H9 (cell line): ENCODE data around the gene ATF6. TPM values are rescaled to one million over a fixed set of nuclear protein-coding genes. Genes with fewer than 3 reads are reported as not detected.

Source experiments
- DNase-seq: peaks from one replicate; pipeline ENCODE4 v3.0.0-alpha.2; 2017
- H2AFZ ChIP-seq: one replicate; pipeline ENCODE4 v1.6.1; 2013; ENCODE audit warnings: mild to moderate bottlenecking, low read length, control low read depth, moderate library complexity
- H2AK5ac ChIP-seq: 2 replicates; pipeline ENCODE4 v1.6.1; 2013; ENCODE audit warnings: low read length, control low read depth, mixed read lengths; ENCODE audit not compliant: insufficient read length
- H2BK120ac ChIP-seq: one replicate; pipeline ENCODE4 v1.6.1; 2013; ENCODE audit warnings: low read depth, mild to moderate bottlenecking, low read length, control low read depth, inconsistent platforms; ENCODE audit not compliant: poor library complexity, severe bottlenecking
- H2BK12ac ChIP-seq: 2 replicates; pipeline ENCODE4 v1.6.1; 2013; ENCODE audit warnings: low read length, control low read depth, mixed read lengths, low read depth; ENCODE audit not compliant: insufficient read length
- H2BK15ac ChIP-seq: 2 replicates; pipeline ENCODE4 v1.6.1; 2013; ENCODE audit warnings: low read depth, low read length, control low read depth
- H2BK20ac ChIP-seq: one replicate; pipeline ENCODE4 v1.6.1; 2013; ENCODE audit warnings: low read depth, mild to moderate bottlenecking, low read length, control low read depth, inconsistent platforms; ENCODE audit not compliant: poor library complexity, severe bottlenecking
- H2BK5ac ChIP-seq: 2 replicates; pipeline ENCODE4 v1.6.1; 2013; ENCODE audit warnings: low read length, control low read depth, mixed read lengths; ENCODE audit not compliant: insufficient read length
- H3K14ac ChIP-seq: 2 replicates; pipeline ENCODE4 v1.6.1; 2013; ENCODE audit warnings: low read length, control low read depth; ENCODE audit not compliant: insufficient read depth
- H3K18ac ChIP-seq: 2 replicates; pipeline ENCODE4 v1.6.1; 2013; ENCODE audit warnings: low read depth, mild to moderate bottlenecking, mixed read lengths, low read length, control low read depth; ENCODE audit not compliant: insufficient read length
- H3K23ac ChIP-seq: 2 replicates; pipeline ENCODE4 v1.6.1; 2013; ENCODE audit warnings: low read length, control low read depth, mixed read lengths, low read depth; ENCODE audit not compliant: insufficient read length
- H3K23me2 ChIP-seq: 2 replicates; pipeline ENCODE4 v1.6.1; 2013; ENCODE audit warnings: low read depth, mild to moderate bottlenecking, mixed read lengths, low read length, control low read depth; ENCODE audit not compliant: insufficient read length, poor library complexity, severe bottlenecking
- H3K27ac ChIP-seq: 2 replicates; pipeline ENCODE4 v1.5.1; 2013; ENCODE audit warnings: low read length, control low read depth, mixed read lengths, low read depth; ENCODE audit not compliant: insufficient read length
- H3K27me3 ChIP-seq: 2 replicates; pipeline ENCODE4 v1.6.1; 2013; ENCODE audit warnings: low read length, control low read depth, inconsistent platforms; ENCODE audit not compliant: insufficient read depth
- H3K4ac ChIP-seq: 2 replicates; pipeline ENCODE4 v1.6.1; 2013; ENCODE audit warnings: low read depth, mild to moderate bottlenecking, control low read depth, inconsistent platforms, low read length, moderate library complexity
- H3K4me1 ChIP-seq: 2 replicates; pipeline ENCODE4 v1.6.1; 2013; ENCODE audit warnings: low read length, control low read depth, inconsistent platforms; ENCODE audit not compliant: insufficient read depth
- H3K4me2 ChIP-seq: 2 replicates; pipeline ENCODE4 v1.6.1; 2013; ENCODE audit warnings: low read length, control low read depth, mixed read lengths; ENCODE audit not compliant: insufficient read length, insufficient read depth
- H3K56ac ChIP-seq: 2 replicates; pipeline ENCODE4 v1.6.1; 2013; ENCODE audit warnings: low read depth, mild to moderate bottlenecking, mixed read lengths, low read length, control low read depth; ENCODE audit not compliant: insufficient read length
- H3K79me1 ChIP-seq: 2 replicates; pipeline ENCODE4 v1.6.1; 2013; ENCODE audit warnings: low read depth, mild to moderate bottlenecking, moderate library complexity, low read length, control low read depth, inconsistent platforms; ENCODE audit not compliant: insufficient read depth, poor library complexity, severe bottlenecking
- H3K79me2 ChIP-seq: 2 replicates; pipeline ENCODE4 v1.6.1; 2013; ENCODE audit warnings: low read length, control low read depth, inconsistent platforms; ENCODE audit not compliant: insufficient read depth
- H3K9ac ChIP-seq: 2 replicates; pipeline ENCODE4 v1.6.1; 2013; ENCODE audit warnings: low read length, control low read depth, mixed read lengths; ENCODE audit not compliant: insufficient read length; ENCODE audit errors: extremely low read depth
- H3K9me3 ChIP-seq: one replicate; pipeline ENCODE4 v1.6.1; 2013; ENCODE audit warnings: low read depth, low read length, inconsistent platforms; ENCODE audit not compliant: control insufficient read depth
- H3T11ph ChIP-seq: one replicate; pipeline ENCODE4 v1.6.1; 2013; ENCODE audit warnings: mild to moderate bottlenecking, low read length, control low read depth, inconsistent platforms
- H4K20me1 ChIP-seq: one replicate; pipeline ENCODE4 v1.6.1; 2013; ENCODE audit not compliant: control insufficient read depth, insufficient read length, insufficient read depth
- H4K5ac ChIP-seq: 2 replicates; pipeline ENCODE4 v1.6.1; 2013; ENCODE audit warnings: low read depth, mild to moderate bottlenecking, mixed read lengths, low read length, control low read depth; ENCODE audit not compliant: insufficient read length
- H4K8ac ChIP-seq: replicated peaks from 2 replicates; pipeline ENCODE4 v1.6.1; 2013; ENCODE audit warnings: low read length, control low read depth, mixed read lengths, low read depth; ENCODE audit not compliant: insufficient read length
- H4K91ac ChIP-seq: 2 replicates; pipeline ENCODE4 v1.6.1; 2013; ENCODE audit warnings: low read depth, mild to moderate bottlenecking, moderate library complexity, mixed read lengths, low read length, control low read depth; ENCODE audit not compliant: insufficient read length
- H3K27ac Mint-ChIP-seq, 3 experiments: 2 replicates in 2 of 3; 3 replicates in 1 of 3; pipeline ENCODE4 v1.8.0; 2020 to 2021; ENCODE audit warnings: mixed read lengths in 3 of 3, mild to moderate bottlenecking in 1 of 3, moderate library complexity in 1 of 3
- H3K27me3 Mint-ChIP-seq: 2 replicates; pipeline ENCODE4 v1.8.0; 2021; ENCODE audit warnings: low read depth, mild to moderate bottlenecking, moderate library complexity, mixed read lengths
- H3K36me3 Mint-ChIP-seq, 3 experiments: 2 replicates in 2 of 3; 3 replicates in 1 of 3; pipeline ENCODE4 v1.8.0; 2020 to 2021; ENCODE audit warnings: low read depth in 3 of 3, mixed read lengths in 3 of 3; ENCODE audit not compliant: insufficient read depth in 1 of 3
- H3K4me1 Mint-ChIP-seq, 2 experiments: 2 replicates each; pipeline ENCODE4 v1.8.0; 2020; ENCODE audit warnings: mixed read lengths in 2 of 2
- H3K4me3 Mint-ChIP-seq, 2 experiments: 2 replicates in 1 of 2; 3 replicates in 1 of 2; pipeline ENCODE4 v1.8.0; 2020 to 2021; ENCODE audit warnings: mild to moderate bottlenecking in 2 of 2, mixed read lengths in 2 of 2, moderate library complexity in 1 of 2
- H3K9me3 Mint-ChIP-seq, 2 experiments: 2 replicates in 1 of 2; 3 replicates in 1 of 2; pipeline ENCODE4 v1.8.0; 2020; ENCODE audit warnings: mild to moderate bottlenecking in 2 of 2, mixed read lengths in 2 of 2, moderate library complexity in 1 of 2
- CTCF ChIP-seq: fragments of 200-600 bp; sonication (generic); conservative IDR thresholded peaks from 3 replicates; pipeline ENCODE4 v1.8.0; 2021; ENCODE audit warnings: antibody characterized with exemption, mild to moderate bottlenecking
- WGBS: extraction: QIAGEN DNeasy Blood & Tissue Kit; methylation state at CpG from one replicate; pipeline ENCODE4 v1.1.7; 2013; ENCODE audit warnings: missing lambda C conversion rate, low lambda C conversion rate, mixed read lengths; ENCODE audit not compliant: insufficient read length; ENCODE audit errors: extremely low coverage; 5-methylcytosine and 5-hydroxymethylcytosine counted together
- total RNA-seq: library from RNA; stranded (reverse); gene quantifications from 2 replicates; pipeline ENCODE4 v1.2.1, GENCODE V29; 2021

ATF6 gene
- total RNA-seq, 1 experiment from 2014 or later = 11.2 TPM

DNA sequence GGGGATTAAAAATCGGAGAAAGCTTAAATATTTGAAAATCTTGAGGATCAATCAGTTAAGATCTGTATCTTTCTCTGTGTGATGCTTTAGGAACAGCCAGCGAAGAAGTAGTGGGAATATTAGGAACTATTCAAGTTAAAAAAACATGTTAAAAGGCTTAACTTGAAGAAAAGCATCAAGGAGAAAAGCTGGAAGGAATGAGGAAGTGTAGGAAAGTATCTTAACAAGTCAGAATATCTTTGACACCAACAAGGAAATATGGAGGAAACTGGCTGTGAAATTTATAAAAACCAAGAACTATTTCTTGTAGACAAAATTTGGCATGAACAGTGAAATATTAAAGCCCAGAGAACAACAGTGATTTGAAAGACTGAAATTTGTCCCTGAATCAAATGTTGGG is 60.4 kb downstream of the ATF6 start:
- Histone ChIP-seq H3K4me2 (no peak overlapping the region), H4K5ac (no peak overlapping the region), H3K9ac (no peak overlapping the region), H2BK120ac (no peak overlapping the region), H3K79me1 (no peaks in the 10 kb centered on the region), H3K18ac (no peak overlapping the region), H3K56ac (no peak overlapping the region), H3K23me2 (no peaks in the 10 kb centered on the region), H3K23ac (no peak overlapping the region), H3K27ac (no peak overlapping the region), H3K14ac (no peak overlapping the region), H2AFZ (no peak overlapping the region), H3K4ac (no peak overlapping the region), H2BK20ac (no peak overlapping the region), H4K8ac (no peak overlapping the region), H4K91ac (no peak overlapping the region), H3K4me1 (peaks cover 7% of the 10 kb centered on the region; the same call in 1 of the 2 replicates), H2BK15ac (no peak overlapping the region), H3K27me3 (no peaks in the 10 kb centered on the region), H2BK5ac (no peak overlapping the region), H3K9me3 (no peaks in the 10 kb centered on the region), H2AK5ac (no peak overlapping the region), H4K20me1 (no peaks in the 10 kb centered on the region), H3T11ph (no peak overlapping the region), H2BK12ac (no peak overlapping the region), H3K79me2 (no peaks in the 10 kb centered on the region)
- Mint-ChIP-seq H3K4me3 (no peak overlapping the region), H3K27me3 (no peaks in the 10 kb centered on the region), H3K36me3 (peaks cover 5 to 14% (median 6%) of the 10 kb centered on the region in 3 experiments; a peak in 5 of 7 replicates), H3K4me1 (peaks cover 0 to 6% of the 10 kb centered on the region in 2 experiments; a peak in 1 of 4 replicates), H3K9me3 (peaks cover 4 to 7% of the 10 kb centered on the region in 2 experiments; a peak in 4 of 5 replicates), H3K27ac (no peak overlapping the region)
- no peak for DNase-seq
- WGBS = 100% methylated on average over 1 of the region's 2 CpGs
- TF ChIP-seq CTCF = no peak
